LNCAP (cell line): ENCODE measurements around the gene E2F3.

Experiments used
- TF ChIP-seq, protein P1 (sequence below): fragments of 450-650 bp; IDR thresholded peaks from 2 replicates; pipeline ENCODE4 v1.5.1; 2017; ENCODE audit warnings: mild to moderate bottlenecking

The E2F3 gene

DNA sequence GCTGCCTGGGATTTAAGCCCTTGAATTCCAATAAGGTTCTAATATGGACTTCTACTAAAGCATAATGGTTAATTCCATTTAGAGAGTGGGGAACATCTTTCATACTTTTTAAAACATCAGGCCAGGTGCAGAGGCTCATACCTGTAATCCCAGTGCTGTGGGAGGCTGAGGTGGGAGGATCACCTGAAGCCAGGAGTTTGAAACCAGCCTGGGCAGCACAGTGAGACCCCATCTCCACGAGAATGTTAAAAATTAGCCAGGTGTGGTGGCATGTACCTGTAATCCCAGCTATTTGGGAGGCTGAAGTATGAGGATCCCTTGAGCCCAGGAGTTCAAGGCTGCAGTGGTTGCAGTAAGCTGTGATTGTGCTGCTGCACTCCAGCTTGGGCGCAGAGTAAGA is 35.0 kb downstream of the E2F3 start:
- TF ChIP-seq, protein P1, sequence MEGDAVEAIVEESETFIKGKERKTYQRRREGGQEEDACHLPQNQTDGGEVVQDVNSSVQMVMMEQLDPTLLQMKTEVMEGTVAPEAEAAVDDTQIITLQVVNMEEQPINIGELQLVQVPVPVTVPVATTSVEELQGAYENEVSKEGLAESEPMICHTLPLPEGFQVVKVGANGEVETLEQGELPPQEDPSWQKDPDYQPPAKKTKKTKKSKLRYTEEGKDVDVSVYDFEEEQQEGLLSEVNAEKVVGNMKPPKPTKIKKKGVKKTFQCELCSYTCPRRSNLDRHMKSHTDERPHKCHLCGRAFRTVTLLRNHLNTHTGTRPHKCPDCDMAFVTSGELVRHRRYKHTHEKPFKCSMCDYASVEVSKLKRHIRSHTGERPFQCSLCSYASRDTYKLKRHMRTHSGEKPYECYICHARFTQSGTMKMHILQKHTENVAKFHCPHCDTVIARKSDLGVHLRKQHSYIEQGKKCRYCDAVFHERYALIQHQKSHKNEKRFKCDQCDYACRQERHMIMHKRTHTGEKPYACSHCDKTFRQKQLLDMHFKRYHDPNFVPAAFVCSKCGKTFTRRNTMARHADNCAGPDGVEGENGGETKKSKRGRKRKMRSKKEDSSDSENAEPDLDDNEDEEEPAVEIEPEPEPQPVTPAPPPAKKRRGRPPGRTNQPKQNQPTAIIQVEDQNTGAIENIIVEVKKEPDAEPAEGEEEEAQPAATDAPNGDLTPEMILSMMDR, result no peak

DNA sequence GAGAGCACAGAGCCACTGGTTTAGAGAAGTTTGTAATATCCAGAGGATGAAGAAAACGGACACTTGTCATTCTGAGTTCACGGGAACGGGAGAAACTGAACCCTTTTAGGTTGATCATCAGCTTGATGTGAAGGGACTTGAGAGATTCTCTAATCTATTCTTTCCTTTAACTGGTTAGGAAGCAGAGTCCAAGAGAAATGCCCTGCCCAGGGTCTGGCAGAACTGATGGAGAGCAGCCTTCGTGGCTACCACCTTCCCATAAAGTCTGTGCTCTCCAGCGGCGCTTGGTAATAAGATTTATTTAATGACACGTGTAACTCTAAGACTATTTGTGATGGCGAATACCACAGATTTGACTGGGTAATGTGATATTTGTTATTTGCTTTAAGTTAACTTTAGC is 36.0 kb downstream of the E2F3 start:
- TF ChIP-seq, protein P1, result no peak

GRCh38 chr6:20438462-20439070 is 36.9 kb downstream of the E2F3 start:
- TF ChIP-seq, protein P1, result no peak

GRCh38 chr6:20439558-20439957 is 37.9 kb downstream of the E2F3 start:
- TF ChIP-seq, protein P1, result no peak

DNA sequence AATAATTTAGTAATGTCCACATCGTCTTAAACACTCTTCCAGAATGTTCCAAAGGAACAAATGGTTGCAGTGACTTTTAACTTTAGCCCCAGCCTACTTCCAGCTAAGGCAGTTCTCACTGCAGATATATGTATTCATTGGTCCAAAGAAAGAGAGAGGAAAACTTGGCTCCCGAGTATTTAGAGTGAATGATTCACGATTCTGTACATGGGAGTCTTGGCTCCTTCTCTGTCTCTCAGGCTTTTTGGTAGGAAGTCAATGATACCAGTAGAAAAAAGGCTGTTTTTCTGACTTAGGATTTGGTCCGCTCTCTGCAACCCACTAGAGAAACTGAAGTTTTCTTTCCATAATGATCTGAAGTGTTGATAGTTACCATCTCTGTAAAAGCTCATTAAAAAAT is 38.6 kb downstream of the E2F3 start:
- TF ChIP-seq, protein P1, result no peak

DNA sequence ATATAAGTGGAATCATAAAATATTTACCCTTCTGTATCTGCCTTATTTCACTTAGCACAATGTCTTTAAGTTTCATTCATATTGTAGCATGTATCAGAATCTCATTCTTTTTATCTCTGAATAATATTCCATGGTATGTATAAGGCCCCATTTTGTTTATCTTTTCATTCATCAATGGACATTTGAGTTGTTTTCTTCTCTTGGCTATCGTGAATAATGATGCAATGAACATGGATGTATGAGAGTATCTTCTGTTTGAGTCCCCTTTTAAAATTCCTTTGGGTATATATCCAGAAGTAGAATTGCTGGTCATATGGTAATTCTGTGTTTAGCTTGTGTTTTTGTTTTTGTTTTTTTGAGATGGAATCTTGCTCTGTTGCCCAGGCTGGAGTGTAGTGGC is 39.6 kb downstream of the E2F3 start:
- TF ChIP-seq, protein P1, result no peak

- TF ChIP-seq, protein P1, result no peak
These were observed 40.2 kb downstream of the E2F3 start for GRCh38 chr6:20441921-20442320.

DNA sequence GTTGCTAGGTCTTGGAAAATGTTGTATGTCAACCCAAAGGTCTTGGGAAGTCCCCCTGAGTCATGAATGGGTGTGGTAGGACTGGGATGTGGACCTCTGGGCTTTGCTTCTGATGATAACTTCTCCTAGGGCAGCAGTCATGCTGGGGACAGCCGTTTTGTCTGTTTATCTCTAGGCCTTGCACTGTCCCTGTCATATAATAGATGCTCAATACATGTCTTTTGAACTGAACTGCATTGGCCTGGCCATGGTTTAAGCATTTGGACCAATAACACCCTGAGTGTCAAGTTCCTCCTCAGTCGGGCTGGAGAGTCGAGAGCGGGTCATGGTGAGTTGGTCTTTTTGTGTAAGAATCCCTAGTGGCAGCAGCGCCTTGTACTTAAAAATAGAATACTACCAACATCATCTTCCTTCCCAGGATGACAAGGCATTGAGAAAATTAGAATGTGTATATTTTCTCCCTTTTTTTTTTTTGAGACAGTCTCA is 43.1 kb downstream of the E2F3 start:
- TF ChIP-seq, protein P1, result no peak
